ENCODE measurements around the gene SEC63. TPM values are rescaled to one million over a fixed set of nuclear protein-coding genes. Genes with fewer than 3 reads are reported as not detected.
"Not testable (repeated sequence)": the region's sequence is repeated elsewhere in the genome, so short reads cannot be mapped to it uniquely, and the experiment has no call there.

Gene SEC63
- total RNA-seq, 4 donors from 2014 or later, result 34.8 to 80.9 (median 41.3) TPM

GRCh38 chr6:107959392-107959791, 1.4 kb upstream of the SEC63 start:
- Histone ChIP-seq H3K27ac (no peak overlapping the region), H3K4me1 (peaks cover 0 to 14% (median 0%) of the 10 kb centered on the region in 4 donors), H3K4me3 (no peak overlapping the region), H3K36me3 (no peaks in the 10 kb centered on the region), H3K27me3 (no peaks in the 10 kb centered on the region), H3K9me3 (no peaks in the 10 kb centered on the region)
- no peak for TF ChIP-seq CTCF (IDR thresholded peaks at IDR 0.05)
- no peak for DNase-seq

GRCh38 chr6:107958689-107959362, 818 bp upstream of the SEC63 start:
- not testable (repeated sequence) for DNase-seq, H3K9me3 ChIP-seq, H3K27me3 ChIP-seq, H3K36me3 ChIP-seq
- H3K4me1 ChIP-seq, result peaks cover 0 to 14% (median 0%) of the 10 kb centered on the region in 4 donors
- peak overlapping the region in 2 of 4 donors; percentile 62 to 87 for H3K27ac ChIP-seq
- peak overlapping the region; percentile 69 to 96 (median 84) for H3K4me3 ChIP-seq

GRCh38 chr6:107957308-107957908, 600 bp downstream of the SEC63 start:
- no peaks in the 10 kb centered on the region for H3K27me3 ChIP-seq
- no peaks in the 10 kb centered on the region for H3K9me3 ChIP-seq
- no peaks in the 10 kb centered on the region for H3K36me3 ChIP-seq
- peak overlapping the region; percentile 83 to 97 (median 90) for H3K27ac ChIP-seq
- H3K4me3 ChIP-seq, result peak overlapping the region; percentile 69 to 96 (median 84)
- TF ChIP-seq CTCF (IDR thresholded peaks at IDR 0.05) (peak in 1 of 6 experiments; percentile 7), POLR2A (IDR thresholded peaks at IDR 0.05) (no peak)
- peak; percentile 59 to 79 (median 69) for DNase-seq
- peaks cover 0 to 14% (median 0%) of the 10 kb centered on the region in 4 donors for H3K4me1 ChIP-seq

- H3K27ac ChIP-seq, result peak overlapping the region; percentile 83 to 97 (median 90)
- H3K36me3 ChIP-seq, result no peaks in the 10 kb centered on the region
- H3K4me3 ChIP-seq, result peak overlapping the region; percentile 69 to 96 (median 84)
- H3K9me3 ChIP-seq, result no peaks in the 10 kb centered on the region
- H3K4me1 ChIP-seq, result peaks cover 0 to 14% (median 0%) of the 10 kb centered on the region in 4 donors
- no peak for DNase-seq
- no peak for TF ChIP-seq POLR2A (IDR thresholded peaks at IDR 0.05)
- no peak for TF ChIP-seq CTCF (IDR thresholded peaks at IDR 0.05)
- no peaks in the 10 kb centered on the region for H3K27me3 ChIP-seq
Observed at GRCh38 chr6:107956586-107957307, 1.3 kb downstream of the SEC63 start.

- no peaks in the 10 kb centered on the region for H3K27me3 ChIP-seq
- H3K36me3 ChIP-seq, result no peaks in the 10 kb centered on the region
- DNase-seq, result no peak
- H3K4me3 ChIP-seq, result peak overlapping the region in 2 of 4 donors; percentile 69 to 96
- peaks cover 0 to 14% (median 0%) of the 10 kb centered on the region in 4 donors for H3K4me1 ChIP-seq
- H3K9me3 ChIP-seq, result no peaks in the 10 kb centered on the region
- H3K27ac ChIP-seq, result no peak overlapping the region
- TF ChIP-seq POLR2A (IDR thresholded peaks at IDR 0.05) (no peak), CTCF (IDR thresholded peaks at IDR 0.05) (no peak)
Observed at GRCh38 chr6:107956181-107956580, 1.8 kb downstream of the SEC63 start.

GRCh38 chr6:107953858-107954414, 4.1 kb downstream of the SEC63 start:
- not testable (repeated sequence) for H3K27ac ChIP-seq, H3K9me3 ChIP-seq, H3K4me3 ChIP-seq, DNase-seq, H3K27me3 ChIP-seq, H3K36me3 ChIP-seq
- H3K4me1 ChIP-seq, result peaks cover 0 to 18% (median 0%) of the 10 kb centered on the region in 4 donors
